ENCODE measurements around the gene TFCP2L1. TPM values are rescaled to one million over a fixed set of nuclear protein-coding genes. Genes with fewer than 3 reads are reported as not detected.

Gene TFCP2L1
- total and polyA plus RNA-seq, 2 experiments from 2014 or later, result 0.94 to 6.4 TPM

DNA sequence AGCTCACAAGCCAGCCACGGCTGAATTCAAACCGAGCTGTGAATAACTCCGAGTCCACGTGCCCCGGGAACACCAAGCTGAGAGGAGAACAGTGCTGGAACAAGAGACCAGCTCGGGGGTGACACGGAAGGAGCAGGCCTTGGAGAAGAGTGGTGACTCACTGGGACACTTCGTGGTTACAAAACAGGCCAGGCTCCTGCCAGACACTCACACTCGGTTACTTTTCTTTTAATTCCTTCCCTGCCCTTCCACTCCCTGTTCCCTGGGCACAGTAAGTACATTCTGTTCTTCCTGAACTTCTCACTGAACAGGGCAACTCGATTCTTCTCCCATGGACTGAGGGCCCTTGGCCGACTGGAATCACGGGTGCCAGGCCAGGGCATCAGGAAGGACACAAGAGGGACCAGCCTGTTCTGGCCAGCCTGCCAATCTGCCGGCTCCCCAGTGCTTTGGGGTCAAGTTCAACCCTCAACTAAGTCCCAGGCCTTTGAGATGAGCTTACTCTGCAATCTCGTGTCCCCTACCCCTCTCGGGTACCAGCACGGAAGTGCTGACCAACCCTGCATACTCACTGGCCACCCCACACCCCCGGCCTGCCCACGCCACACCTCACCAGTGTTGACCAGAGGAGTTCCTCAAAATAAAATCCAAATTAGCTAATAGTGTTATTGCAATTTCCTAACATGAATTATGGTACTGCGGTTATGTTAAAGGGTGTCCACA, 87.5 kb downstream of the TFCP2L1 start:
- no peaks in the 10 kb centered on the region for H3K36me3 Mint-ChIP-seq (ENCODE audit: low read depth)
- no peaks in the 10 kb centered on the region for H3K36me3 ChIP-seq (ENCODE audit: insufficient read depth)
- no peak overlapping the region for H3K4me2 ChIP-seq
- H3K27ac ChIP-seq (ENCODE audit: low read depth), result no peak overlapping the region
- H3K4me1 Mint-ChIP-seq, result peaks cover 10% of the 10 kb centered on the region
- H3K27ac Mint-ChIP-seq, result no peak overlapping the region
- no peaks in the 10 kb centered on the region for H3K9me3 Mint-ChIP-seq
- no peaks in the 10 kb centered on the region; the same call in 1 of the 2 replicates for H3K9me2 ChIP-seq (ENCODE audit: insufficient read depth)
- TF ChIP-seq JUNB (IDR thresholded peaks at IDR 0.05; ENCODE audit: unreplicated experiment) (no peak), POLR2AphosphoS5 (IDR thresholded peaks at IDR 0.05; ENCODE audit: low read depth) (no peak), ZNF114 (CRISPR knock-in tag; IDR thresholded peaks at IDR 0.05) (no peak), NANOG (IDR thresholded peaks at IDR 0.05; ENCODE audit: borderline replicate concordance) (no peak), EZH2phosphoT487 (IDR thresholded peaks at IDR 0.05; ENCODE audit: unreplicated experiment) (no peak), CREB1 (CRISPR knock-in tag; IDR thresholded peaks at IDR 0.05; ENCODE audit: low read depth) (no peak), REST (IDR thresholded peaks at IDR 0.05; ENCODE audit: unreplicated experiment) (no peak), STAT1 (IDR thresholded peaks at IDR 0.05; ENCODE audit: unreplicated experiment) (no peak), ZNF331 (CRISPR knock-in tag; IDR thresholded peaks at IDR 0.05; ENCODE audit: low read depth) (no peak), EZH2 (IDR thresholded peaks at IDR 0.05; ENCODE audit: low read depth, unreplicated experiment) (no peak)
- TF ChIP-seq, protein P1, sequence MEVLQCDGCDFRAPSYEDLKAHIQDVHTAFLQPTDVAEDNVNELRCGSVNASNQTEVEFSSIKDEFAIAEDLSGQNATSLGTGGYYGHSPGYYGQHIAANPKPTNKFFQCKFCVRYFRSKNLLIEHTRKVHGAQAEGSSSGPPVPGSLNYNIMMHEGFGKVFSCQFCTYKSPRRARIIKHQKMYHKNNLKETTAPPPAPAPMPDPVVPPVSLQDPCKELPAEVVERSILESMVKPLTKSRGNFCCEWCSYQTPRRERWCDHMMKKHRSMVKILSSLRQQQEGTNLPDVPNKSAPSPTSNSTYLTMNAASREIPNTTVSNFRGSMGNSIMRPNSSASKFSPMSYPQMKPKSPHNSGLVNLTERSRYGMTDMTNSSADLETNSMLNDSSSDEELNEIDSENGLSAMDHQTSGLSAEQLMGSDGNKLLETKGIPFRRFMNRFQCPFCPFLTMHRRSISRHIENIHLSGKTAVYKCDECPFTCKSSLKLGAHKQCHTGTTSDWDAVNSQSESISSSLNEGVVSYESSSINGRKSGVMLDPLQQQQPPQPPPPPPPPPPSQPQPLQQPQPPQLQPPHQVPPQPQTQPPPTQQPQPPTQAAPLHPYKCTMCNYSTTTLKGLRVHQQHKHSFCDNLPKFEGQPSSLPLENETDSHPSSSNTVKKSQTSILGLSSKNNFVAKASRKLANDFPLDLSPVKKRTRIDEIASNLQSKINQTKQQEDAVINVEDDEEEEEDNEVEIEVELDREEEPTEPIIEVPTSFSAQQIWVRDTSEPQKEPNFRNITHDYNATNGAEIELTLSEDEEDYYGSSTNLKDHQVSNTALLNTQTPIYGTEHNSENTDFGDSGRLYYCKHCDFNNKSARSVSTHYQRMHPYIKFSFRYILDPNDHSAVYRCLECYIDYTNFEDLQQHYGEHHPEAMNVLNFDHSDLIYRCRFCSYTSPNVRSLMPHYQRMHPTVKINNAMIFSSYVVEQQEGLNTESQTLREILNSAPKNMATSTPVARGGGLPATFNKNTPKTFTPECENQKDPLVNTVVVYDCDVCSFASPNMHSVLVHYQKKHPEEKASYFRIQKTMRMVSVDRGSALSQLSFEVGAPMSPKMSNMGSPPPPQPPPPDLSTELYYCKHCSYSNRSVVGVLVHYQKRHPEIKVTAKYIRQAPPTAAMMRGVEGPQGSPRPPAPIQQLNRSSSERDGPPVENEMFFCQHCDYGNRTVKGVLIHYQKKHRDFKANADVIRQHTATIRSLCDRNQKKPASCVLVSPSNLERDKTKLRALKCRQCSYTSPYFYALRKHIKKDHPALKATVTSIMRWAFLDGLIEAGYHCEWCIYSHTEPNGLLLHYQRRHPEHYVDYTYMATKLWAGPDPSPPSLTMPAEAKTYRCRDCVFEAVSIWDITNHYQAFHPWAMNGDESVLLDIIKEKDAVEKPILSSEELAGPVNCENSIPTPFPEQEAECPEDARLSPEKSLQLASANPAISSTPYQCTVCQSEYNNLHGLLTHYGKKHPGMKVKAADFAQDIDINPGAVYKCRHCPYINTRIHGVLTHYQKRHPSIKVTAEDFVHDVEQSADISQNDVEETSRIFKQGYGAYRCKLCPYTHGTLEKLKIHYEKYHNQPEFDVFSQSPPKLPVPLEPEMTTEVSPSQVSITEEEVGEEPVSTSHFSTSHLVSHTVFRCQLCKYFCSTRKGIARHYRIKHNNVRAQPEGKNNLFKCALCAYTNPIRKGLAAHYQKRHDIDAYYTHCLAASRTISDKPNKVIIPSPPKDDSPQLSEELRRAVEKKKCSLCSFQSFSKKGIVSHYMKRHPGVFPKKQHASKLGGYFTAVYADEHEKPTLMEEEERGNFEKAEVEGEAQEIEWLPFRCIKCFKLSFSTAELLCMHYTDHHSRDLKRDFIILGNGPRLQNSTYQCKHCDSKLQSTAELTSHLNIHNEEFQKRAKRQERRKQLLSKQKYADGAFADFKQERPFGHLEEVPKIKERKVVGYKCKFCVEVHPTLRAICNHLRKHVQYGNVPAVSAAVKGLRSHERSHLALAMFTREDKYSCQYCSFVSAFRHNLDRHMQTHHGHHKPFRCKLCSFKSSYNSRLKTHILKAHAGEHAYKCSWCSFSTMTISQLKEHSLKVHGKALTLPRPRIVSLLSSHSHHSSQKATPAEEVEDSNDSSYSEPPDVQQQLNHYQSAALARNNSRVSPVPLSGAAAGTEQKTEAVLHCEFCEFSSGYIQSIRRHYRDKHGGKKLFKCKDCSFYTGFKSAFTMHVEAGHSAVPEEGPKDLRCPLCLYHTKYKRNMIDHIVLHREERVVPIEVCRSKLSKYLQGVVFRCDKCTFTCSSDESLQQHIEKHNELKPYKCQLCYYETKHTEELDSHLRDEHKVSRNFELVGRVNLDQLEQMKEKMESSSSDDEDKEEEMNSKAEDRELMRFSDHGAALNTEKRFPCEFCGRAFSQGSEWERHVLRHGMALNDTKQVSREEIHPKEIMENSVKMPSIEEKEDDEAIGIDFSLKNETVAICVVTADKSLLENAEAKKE (CRISPR knock-in tag; IDR thresholded peaks at IDR 0.05), result no peak
- TF ChIP-seq, protein P2, sequence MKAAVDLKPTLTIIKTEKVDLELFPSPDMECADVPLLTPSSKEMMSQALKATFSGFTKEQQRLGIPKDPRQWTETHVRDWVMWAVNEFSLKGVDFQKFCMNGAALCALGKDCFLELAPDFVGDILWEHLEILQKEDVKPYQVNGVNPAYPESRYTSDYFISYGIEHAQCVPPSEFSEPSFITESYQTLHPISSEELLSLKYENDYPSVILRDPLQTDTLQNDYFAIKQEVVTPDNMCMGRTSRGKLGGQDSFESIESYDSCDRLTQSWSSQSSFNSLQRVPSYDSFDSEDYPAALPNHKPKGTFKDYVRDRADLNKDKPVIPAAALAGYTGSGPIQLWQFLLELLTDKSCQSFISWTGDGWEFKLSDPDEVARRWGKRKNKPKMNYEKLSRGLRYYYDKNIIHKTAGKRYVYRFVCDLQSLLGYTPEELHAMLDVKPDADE (IDR thresholded peaks at IDR 0.05), result no peak
- TF ChIP-seq, protein P3, sequence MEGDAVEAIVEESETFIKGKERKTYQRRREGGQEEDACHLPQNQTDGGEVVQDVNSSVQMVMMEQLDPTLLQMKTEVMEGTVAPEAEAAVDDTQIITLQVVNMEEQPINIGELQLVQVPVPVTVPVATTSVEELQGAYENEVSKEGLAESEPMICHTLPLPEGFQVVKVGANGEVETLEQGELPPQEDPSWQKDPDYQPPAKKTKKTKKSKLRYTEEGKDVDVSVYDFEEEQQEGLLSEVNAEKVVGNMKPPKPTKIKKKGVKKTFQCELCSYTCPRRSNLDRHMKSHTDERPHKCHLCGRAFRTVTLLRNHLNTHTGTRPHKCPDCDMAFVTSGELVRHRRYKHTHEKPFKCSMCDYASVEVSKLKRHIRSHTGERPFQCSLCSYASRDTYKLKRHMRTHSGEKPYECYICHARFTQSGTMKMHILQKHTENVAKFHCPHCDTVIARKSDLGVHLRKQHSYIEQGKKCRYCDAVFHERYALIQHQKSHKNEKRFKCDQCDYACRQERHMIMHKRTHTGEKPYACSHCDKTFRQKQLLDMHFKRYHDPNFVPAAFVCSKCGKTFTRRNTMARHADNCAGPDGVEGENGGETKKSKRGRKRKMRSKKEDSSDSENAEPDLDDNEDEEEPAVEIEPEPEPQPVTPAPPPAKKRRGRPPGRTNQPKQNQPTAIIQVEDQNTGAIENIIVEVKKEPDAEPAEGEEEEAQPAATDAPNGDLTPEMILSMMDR (conservative IDR thresholded peaks at IDR 0.05; ENCODE audit: low read depth in 2 of 2), result no peak
- no peaks in the 10 kb centered on the region for H3K27me3 ChIP-seq (ENCODE audit: insufficient read depth)
- no peaks in the 10 kb centered on the region for H3K79me2 ChIP-seq (replicated peaks; ENCODE audit: insufficient read depth)
- H3K4me3 ChIP-seq, result no peak overlapping the region
- no peak overlapping the region for H2AFZ ChIP-seq
- ATAC-seq, result no peak
- H3F3A ChIP-seq (replicated peaks; ENCODE audit: low read depth), result no peaks in the 10 kb centered on the region
- no peak for DNase-seq (ENCODE audit: low spot score)
- H3K4me3 Mint-ChIP-seq, result no peak overlapping the region
- H4K20me1 ChIP-seq (replicated peaks; ENCODE audit: insufficient read depth), result no peaks in the 10 kb centered on the region; the same call in 1 of the 2 replicates
- no peaks in the 10 kb centered on the region for H3K4me1 ChIP-seq (ENCODE audit: insufficient read depth)
- peaks cover 11% of the 10 kb centered on the region for H3K27me3 Mint-ChIP-seq (ENCODE audit: insufficient read depth, low read depth, poor library complexity)

Measured in GM23338 (cell line).